ENCODE results near the gene VAPA. TPM values are rescaled to one million over a fixed set of nuclear protein-coding genes. Genes with fewer than 3 reads are reported as not detected.

The VAPA gene
- total and polyA plus RNA-seq, 9 of the 15 experiments (the other 6 are each of a cell fraction or from before 2014, with no cell fraction given), result 219 to 902 (median 526) TPM

GRCh38 chr18:9876212-9876866 lies 37.5 kb upstream of the VAPA start (continued):
- TF ChIP-seq ZBTB9 (CRISPR knock-in tag; IDR thresholded peaks at IDR 0.05) (no peak), SMARCB1 (IDR thresholded peaks at IDR 0.05; ENCODE audit: insufficient read length, low read depth) (peak; percentile 5), GATAD2A (IDR thresholded peaks at IDR 0.05) (no peak), THRAP3 (IDR thresholded peaks at IDR 0.05; ENCODE audit: borderline replicate concordance) (no peak), CEBPB (tag; IDR thresholded peaks at IDR 0.05) (no peak), SUPT5H (IDR thresholded peaks at IDR 0.05) (no peak), ZNF717 (CRISPR knock-in tag; IDR thresholded peaks at IDR 0.05) (no peak), NR4A1 (CRISPR knock-in tag; IDR thresholded peaks at IDR 0.05) (no peak), NR4A1 (tag; IDR thresholded peaks at IDR 0.05) (peak; percentile 50; the same call in 1 of the 2 replicates), ZNF696 (CRISPR knock-in tag; conservative IDR thresholded peaks at IDR 0.05) (0 out of 2 replicates have a peak, but pooled peaks have one; percentile 35), CAMTA2 (CRISPR knock-in tag; conservative IDR thresholded peaks at IDR 0.05) (no peak), ZHX1 (conservative IDR thresholded peaks at IDR 0.05; ENCODE audit: low read length) (no peak), DDX20 (tag; IDR thresholded peaks at IDR 0.05; ENCODE audit: low read depth) (0 out of 2 replicates have a peak, but pooled peaks have one; percentile 27), SRSF3 (IDR thresholded peaks at IDR 0.05; ENCODE audit: insufficient read depth, low read length) (no peak), ZNF398 (CRISPR knock-in tag; IDR thresholded peaks at IDR 0.05) (no peak), THRA (IDR thresholded peaks at IDR 0.05) (no peak), ZNF232 (CRISPR knock-in tag; IDR thresholded peaks at IDR 0.05) (no peak)
